ENCODE results near the gene COX8C.
"Not testable (repeated sequence)": the region's sequence is repeated elsewhere in the genome, so short reads cannot be mapped to it uniquely, and the experiment has no call there.

Gene COX8C

DNA sequence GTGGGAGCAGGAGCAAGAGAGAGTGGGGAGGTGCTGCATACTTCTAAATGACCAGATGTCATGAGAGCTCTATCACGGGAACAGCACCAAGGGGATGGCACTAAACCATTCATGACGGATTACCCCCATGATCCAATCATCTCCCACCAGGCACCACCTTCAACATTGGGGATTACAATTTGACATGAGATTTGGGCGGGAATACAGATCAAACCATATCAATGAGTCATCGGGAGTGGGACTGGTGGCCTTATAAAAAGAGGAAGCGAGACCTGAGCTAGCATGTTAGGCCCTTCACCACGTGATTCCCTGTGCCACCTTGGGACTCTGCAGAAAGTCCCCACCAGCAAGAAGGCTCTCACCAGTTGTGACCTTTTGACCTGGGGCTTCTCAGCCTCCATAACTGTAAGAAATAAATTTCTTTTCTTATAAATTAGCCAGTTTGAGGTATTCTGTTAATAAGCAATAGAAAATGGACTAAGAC lies 28.7 kb downstream of the COX8C start:
- DNase-seq (ENCODE audit: low read depth): no peak

GRCh38 chr14:93379831-93380230 lies 32.8 kb downstream of the COX8C start:
- no peak for DNase-seq (ENCODE audit: low read depth)

GRCh38 chr14:93381644-93382043 lies 34.7 kb downstream of the COX8C start:
- no peak for DNase-seq (ENCODE audit: low read depth)

- not testable (repeated sequence) for DNase-seq (ENCODE audit: low read depth)
These were observed 37.3 kb downstream of the COX8C start for GRCh38 chr14:93384256-93384655.

DNA sequence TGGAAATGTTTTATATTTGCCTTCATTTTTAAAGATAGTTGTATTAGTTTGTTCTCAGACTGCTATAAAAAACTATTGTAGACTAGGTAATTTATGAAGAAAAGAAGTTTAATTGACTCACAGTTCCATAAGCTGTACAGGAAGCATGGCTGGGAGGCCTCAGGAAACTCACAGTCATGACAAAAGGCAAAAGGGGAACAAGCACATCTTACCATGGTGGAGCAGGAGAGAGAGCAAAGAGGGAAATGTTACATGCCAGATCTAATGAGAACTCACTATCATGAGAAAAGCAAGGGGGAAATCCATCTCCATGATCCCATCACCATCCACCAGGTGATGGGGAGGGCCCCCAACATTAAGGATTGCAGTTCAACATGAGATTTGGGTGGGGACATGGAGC lies 48.2 kb downstream of the COX8C start:
- DNase-seq (ENCODE audit: low read depth): no peak

DNA sequence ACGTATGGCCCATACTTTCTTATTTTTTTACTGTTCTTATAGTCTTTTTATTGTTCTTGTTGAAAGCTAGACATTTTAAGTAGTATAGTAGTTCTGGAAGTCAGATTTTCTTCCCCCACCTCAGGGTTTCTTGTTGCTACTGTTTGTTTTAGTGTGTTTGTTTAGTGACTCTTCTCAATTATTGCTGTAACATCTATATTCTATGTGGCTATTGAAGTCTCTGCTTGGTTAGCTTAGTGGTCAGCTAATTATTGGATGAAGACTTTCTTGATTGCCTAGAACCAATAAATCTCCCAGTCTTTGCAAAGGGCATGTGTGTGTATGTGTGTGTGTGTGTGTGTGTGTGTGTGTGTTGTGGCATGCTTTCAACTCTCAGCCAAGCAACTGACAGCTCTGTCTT lies 49.5 kb downstream of the COX8C start:
- no peak for DNase-seq (ENCODE audit: low read depth)
